ENCODE results near the gene VWA3B.

VWA3B gene

GRCh38 chr2:98269274-98269673, 182.3 kb downstream of the VWA3B start:
- Histone ChIP-seq H3K27ac (no peak overlapping the region), H3K9me3 (ENCODE audit: low read depth, low read length) (no peaks in the 10 kb centered on the region), H3K36me3 (ENCODE audit: insufficient read depth, low read length) (no peaks in the 10 kb centered on the region), H3K9ac (ENCODE audit: insufficient read length) (no peak overlapping the region), H3K4me3 (no peak overlapping the region)
- no peak for TF ChIP-seq POLR2AphosphoS5 (IDR thresholded peaks at IDR 0.05; ENCODE audit: borderline replicate concordance, low read depth, low read length)
- no peak for TF ChIP-seq FOXP2 (optimal IDR thresholded peaks at IDR 0.05; ENCODE audit: control extremely low read depth, extremely low read length, insufficient read depth)
- no peak for TF ChIP-seq EZH2 (IDR thresholded peaks at IDR 0.05)
- no peak for DNase-seq (ENCODE audit: low read depth, low spot score)

- Histone ChIP-seq H3K36me3 (ENCODE audit: insufficient read depth, low read length) (no peaks in the 10 kb centered on the region), H3K9ac (ENCODE audit: insufficient read length) (no peak overlapping the region), H3K4me3 (no peak overlapping the region), H3K9me3 (ENCODE audit: low read depth, low read length) (no peaks in the 10 kb centered on the region), H3K27ac (no peak overlapping the region)
- DNase-seq (ENCODE audit: low read depth, low spot score), result no peak
- no peak for TF ChIP-seq EZH2 (IDR thresholded peaks at IDR 0.05)
- TF ChIP-seq POLR2AphosphoS5 (IDR thresholded peaks at IDR 0.05; ENCODE audit: borderline replicate concordance, low read depth, low read length), result no peak
- no peak for TF ChIP-seq FOXP2 (optimal IDR thresholded peaks at IDR 0.05; ENCODE audit: control extremely low read depth, extremely low read length, insufficient read depth)
Measured at GRCh38 chr2:98269830-98270229, 182.9 kb downstream of the VWA3B start.

GRCh38 chr2:98277162-98277859, 190.3 kb downstream of the VWA3B start:
- TF ChIP-seq FOXP2 (optimal IDR thresholded peaks at IDR 0.05; ENCODE audit: control extremely low read depth, extremely low read length, insufficient read depth) (no peak), POLR2AphosphoS5 (IDR thresholded peaks at IDR 0.05; ENCODE audit: borderline replicate concordance, low read depth, low read length) (no peak), EZH2 (IDR thresholded peaks at IDR 0.05) (no peak)
- H3K9ac ChIP-seq (ENCODE audit: insufficient read length), result no peak overlapping the region
- no peak overlapping the region for H3K4me3 ChIP-seq
- H3K9me3 ChIP-seq (ENCODE audit: low read depth, low read length), result no peaks in the 10 kb centered on the region
- H3K27ac ChIP-seq, result no peak overlapping the region
- DNase-seq (ENCODE audit: low read depth, low spot score), result no peak
- no peaks in the 10 kb centered on the region for H3K36me3 ChIP-seq (ENCODE audit: insufficient read depth, low read length)

DNA sequence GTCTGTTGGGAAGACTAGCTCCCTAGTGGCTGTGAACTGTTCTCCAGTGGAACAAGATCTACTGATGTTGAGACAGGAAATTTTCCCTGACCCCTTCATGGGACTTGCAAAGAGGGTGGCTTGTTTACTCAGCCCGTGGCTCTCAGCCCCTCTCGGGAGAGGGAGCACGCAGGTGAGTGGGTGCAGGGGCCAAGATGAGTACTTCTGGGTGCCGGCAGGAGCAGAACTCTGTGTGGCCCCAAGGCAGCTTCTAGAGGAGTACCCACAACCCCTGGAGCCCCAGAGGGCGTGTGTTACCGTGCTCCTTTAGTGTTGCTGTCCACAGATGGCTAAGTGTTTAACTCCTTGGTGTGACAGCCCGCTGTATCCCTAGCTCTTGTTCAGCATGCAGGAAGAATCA, 191.1 kb downstream of the VWA3B start:
- no peak overlapping the region for H3K27ac ChIP-seq
- TF ChIP-seq POLR2AphosphoS5 (IDR thresholded peaks at IDR 0.05; ENCODE audit: borderline replicate concordance, low read depth, low read length) (no peak), EZH2 (IDR thresholded peaks at IDR 0.05) (no peak), FOXP2 (optimal IDR thresholded peaks at IDR 0.05; ENCODE audit: control extremely low read depth, extremely low read length, insufficient read depth) (no peak)
- DNase-seq (ENCODE audit: low read depth, low spot score), result no peak

GRCh38 chr2:98280376-98281102, 193.6 kb downstream of the VWA3B start:
- no peak overlapping the region for H3K9ac ChIP-seq (ENCODE audit: insufficient read length)

More for the DNA sequence above, 191.1 kb downstream of the VWA3B start:
- H3K9me3 ChIP-seq (ENCODE audit: low read depth, low read length), result no peaks in the 10 kb centered on the region
- H3K9ac ChIP-seq (ENCODE audit: insufficient read length), result no peak overlapping the region
- H3K4me3 ChIP-seq, result no peak overlapping the region
- H3K36me3 ChIP-seq (ENCODE audit: insufficient read depth, low read length), result no peaks in the 10 kb centered on the region

GRCh38 chr2:98281607-98282006, 194.6 kb downstream of the VWA3B start:
- Histone ChIP-seq H3K36me3 (ENCODE audit: insufficient read depth, low read length) (no peaks in the 10 kb centered on the region), H3K27ac (no peak overlapping the region), H3K4me3 (no peak overlapping the region), H3K9ac (ENCODE audit: insufficient read length) (no peak overlapping the region), H3K9me3 (ENCODE audit: low read depth, low read length) (no peaks in the 10 kb centered on the region)
- DNase-seq (ENCODE audit: low read depth, low spot score), result no peak
- TF ChIP-seq EZH2 (IDR thresholded peaks at IDR 0.05), result no peak
- TF ChIP-seq POLR2AphosphoS5 (IDR thresholded peaks at IDR 0.05; ENCODE audit: borderline replicate concordance, low read depth, low read length), result no peak
- TF ChIP-seq FOXP2 (optimal IDR thresholded peaks at IDR 0.05; ENCODE audit: control extremely low read depth, extremely low read length, insufficient read depth), result no peak

More at GRCh38 chr2:98280376-98281102, 193.6 kb downstream of the VWA3B start:
- no peak overlapping the region for H3K4me3 ChIP-seq
- no peaks in the 10 kb centered on the region for H3K9me3 ChIP-seq (ENCODE audit: low read depth, low read length)
- H3K36me3 ChIP-seq (ENCODE audit: insufficient read depth, low read length), result no peaks in the 10 kb centered on the region
- TF ChIP-seq EZH2 (IDR thresholded peaks at IDR 0.05) (no peak), POLR2AphosphoS5 (IDR thresholded peaks at IDR 0.05; ENCODE audit: borderline replicate concordance, low read depth, low read length) (no peak), FOXP2 (optimal IDR thresholded peaks at IDR 0.05; ENCODE audit: control extremely low read depth, extremely low read length, insufficient read depth) (no peak)
- DNase-seq (ENCODE audit: low read depth, low spot score), result no peak
- no peak overlapping the region for H3K27ac ChIP-seq

- DNase-seq (ENCODE audit: low read depth, low spot score), result no peak
- Histone ChIP-seq H3K9me3 (ENCODE audit: low read depth, low read length) (no peaks in the 10 kb centered on the region), H3K4me3 (no peak overlapping the region), H3K9ac (ENCODE audit: insufficient read length) (no peak overlapping the region), H3K27ac (no peak overlapping the region), H3K36me3 (ENCODE audit: insufficient read depth, low read length) (no peaks in the 10 kb centered on the region)
- TF ChIP-seq EZH2 (IDR thresholded peaks at IDR 0.05) (no peak), POLR2AphosphoS5 (IDR thresholded peaks at IDR 0.05; ENCODE audit: borderline replicate concordance, low read depth, low read length) (no peak), FOXP2 (optimal IDR thresholded peaks at IDR 0.05; ENCODE audit: control extremely low read depth, extremely low read length, insufficient read depth) (no peak)
Measured at GRCh38 chr2:98282109-98282508, 195.1 kb downstream of the VWA3B start.

DNA sequence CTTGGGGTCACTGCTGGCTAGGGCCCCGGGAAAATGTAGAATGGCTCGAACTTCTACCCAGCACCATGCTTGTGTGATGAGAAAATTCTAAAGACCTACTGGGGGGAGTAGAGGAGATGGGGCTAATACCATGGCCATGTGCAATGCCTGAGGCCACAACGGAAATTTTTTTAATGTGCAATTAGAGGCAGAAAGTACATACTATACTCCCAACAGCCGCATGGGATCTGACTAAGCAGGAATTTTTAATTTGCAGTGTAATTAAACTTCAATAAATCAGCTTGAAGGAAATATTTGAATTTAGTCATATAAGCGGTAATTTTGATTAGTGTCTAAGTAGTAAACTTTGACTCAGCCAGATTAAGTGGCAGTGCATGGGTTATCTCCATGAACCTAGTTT, 206.1 kb downstream of the VWA3B start:
- no peak for TF ChIP-seq EZH2 (IDR thresholded peaks at IDR 0.05)
- TF ChIP-seq POLR2AphosphoS5 (IDR thresholded peaks at IDR 0.05; ENCODE audit: borderline replicate concordance, low read depth, low read length), result peak; percentile 40; the same call in 1 of the 2 replicates
- H3K27ac ChIP-seq, result no peak overlapping the region
- no peak overlapping the region for H3K9ac ChIP-seq (ENCODE audit: insufficient read length)
- peak; percentile 51 for DNase-seq (ENCODE audit: low read depth, low spot score)
- no peaks in the 10 kb centered on the region for H3K9me3 ChIP-seq (ENCODE audit: low read depth, low read length)
- no peak overlapping the region for H3K4me3 ChIP-seq
- no peaks in the 10 kb centered on the region for H3K36me3 ChIP-seq (ENCODE audit: insufficient read depth, low read length)
